ENCODE data around the gene CCDC74A.

- TF ChIP-seq CTCF (conservative IDR thresholded peaks at IDR 0.05; ENCODE audit: low read depth, low read length) (no peak), EZH2 (IDR thresholded peaks at IDR 0.05; ENCODE audit: low read length, unreplicated experiment) (no peak), EZH2phosphoT487 (IDR thresholded peaks at IDR 0.05; ENCODE audit: borderline replicate concordance, low read length) (no peak)
Observed at GRCh38 chr2:131557558-131558321, 30.1 kb downstream of the CCDC74A start.

All from PC-3 (cell line).